GM06990 (cell line): Measurements from ENCODE around the gene RRP9.

Experiments
- DNase-seq: peaks from one replicate; pipeline ENCODE4 v3.0.0-alpha.2; 2011; ENCODE audit not compliant: insufficient read length; ENCODE audit errors: extremely low read depth
- H3K27me3 ChIP-seq: replicated peaks from 2 replicates; pipeline ENCODE4 v1.6.0; 2011; ENCODE audit warnings: low read length; ENCODE audit not compliant: control insufficient read depth, insufficient read depth
- H3K36me3 ChIP-seq: 2 replicates; pipeline ENCODE4 v1.5.1; 2011; ENCODE audit warnings: low read length; ENCODE audit not compliant: control insufficient read depth, insufficient read depth
- H3K4me3 ChIP-seq: replicated peaks from 2 replicates; pipeline ENCODE4 v1.5.1; 2011; ENCODE audit warnings: low read depth, mild to moderate bottlenecking, control low read depth, low read length
- TF ChIP-seq, protein P1 (sequence below): IDR thresholded peaks from 2 replicates; pipeline ENCODE4 v1.5.1; 2011; ENCODE audit warnings: low read length, control low read depth, mild to moderate bottlenecking, inconsistent platforms; ENCODE audit not compliant: insufficient read depth, poor library complexity, severe bottlenecking

Gene RRP9

DNA sequence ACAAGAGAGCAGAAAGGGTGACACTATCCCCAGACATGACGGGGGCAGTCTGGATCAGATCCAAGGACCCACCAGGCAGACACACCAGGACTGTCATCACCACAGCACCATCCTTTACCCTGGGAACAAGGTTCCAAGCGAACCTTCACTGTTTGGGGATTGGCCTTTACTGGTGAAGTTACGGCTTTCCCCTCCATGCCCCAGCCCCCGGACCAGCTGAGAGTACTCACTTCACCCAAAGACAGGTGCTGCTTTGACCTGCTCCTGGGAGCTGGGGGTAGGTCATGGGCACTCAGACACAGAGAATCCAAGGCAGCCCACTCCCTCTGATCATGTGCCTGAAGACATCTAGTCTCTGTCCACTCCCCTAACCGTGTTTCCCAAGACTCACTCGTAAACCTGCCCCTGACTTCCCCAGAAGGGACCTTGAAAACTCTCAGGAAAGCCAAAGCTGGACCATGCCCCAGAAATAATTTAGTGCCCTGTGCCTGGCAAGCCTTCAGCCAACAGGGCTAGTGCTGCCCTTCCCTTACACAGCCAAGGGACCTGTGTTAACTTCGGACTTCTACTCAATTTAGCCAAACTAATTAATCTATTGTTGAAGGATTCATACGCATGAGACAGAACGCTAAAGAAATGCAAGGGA lies 2.8 kb downstream of the RRP9 start:
- Histone ChIP-seq H3K4me3 (no peak overlapping the region), H3K27me3 (no peaks in the 10 kb centered on the region), H3K36me3 (peaks cover 32% of the 10 kb centered on the region)
- TF ChIP-seq, protein P1, sequence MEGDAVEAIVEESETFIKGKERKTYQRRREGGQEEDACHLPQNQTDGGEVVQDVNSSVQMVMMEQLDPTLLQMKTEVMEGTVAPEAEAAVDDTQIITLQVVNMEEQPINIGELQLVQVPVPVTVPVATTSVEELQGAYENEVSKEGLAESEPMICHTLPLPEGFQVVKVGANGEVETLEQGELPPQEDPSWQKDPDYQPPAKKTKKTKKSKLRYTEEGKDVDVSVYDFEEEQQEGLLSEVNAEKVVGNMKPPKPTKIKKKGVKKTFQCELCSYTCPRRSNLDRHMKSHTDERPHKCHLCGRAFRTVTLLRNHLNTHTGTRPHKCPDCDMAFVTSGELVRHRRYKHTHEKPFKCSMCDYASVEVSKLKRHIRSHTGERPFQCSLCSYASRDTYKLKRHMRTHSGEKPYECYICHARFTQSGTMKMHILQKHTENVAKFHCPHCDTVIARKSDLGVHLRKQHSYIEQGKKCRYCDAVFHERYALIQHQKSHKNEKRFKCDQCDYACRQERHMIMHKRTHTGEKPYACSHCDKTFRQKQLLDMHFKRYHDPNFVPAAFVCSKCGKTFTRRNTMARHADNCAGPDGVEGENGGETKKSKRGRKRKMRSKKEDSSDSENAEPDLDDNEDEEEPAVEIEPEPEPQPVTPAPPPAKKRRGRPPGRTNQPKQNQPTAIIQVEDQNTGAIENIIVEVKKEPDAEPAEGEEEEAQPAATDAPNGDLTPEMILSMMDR, result no peak
- no peak for DNase-seq

DNA sequence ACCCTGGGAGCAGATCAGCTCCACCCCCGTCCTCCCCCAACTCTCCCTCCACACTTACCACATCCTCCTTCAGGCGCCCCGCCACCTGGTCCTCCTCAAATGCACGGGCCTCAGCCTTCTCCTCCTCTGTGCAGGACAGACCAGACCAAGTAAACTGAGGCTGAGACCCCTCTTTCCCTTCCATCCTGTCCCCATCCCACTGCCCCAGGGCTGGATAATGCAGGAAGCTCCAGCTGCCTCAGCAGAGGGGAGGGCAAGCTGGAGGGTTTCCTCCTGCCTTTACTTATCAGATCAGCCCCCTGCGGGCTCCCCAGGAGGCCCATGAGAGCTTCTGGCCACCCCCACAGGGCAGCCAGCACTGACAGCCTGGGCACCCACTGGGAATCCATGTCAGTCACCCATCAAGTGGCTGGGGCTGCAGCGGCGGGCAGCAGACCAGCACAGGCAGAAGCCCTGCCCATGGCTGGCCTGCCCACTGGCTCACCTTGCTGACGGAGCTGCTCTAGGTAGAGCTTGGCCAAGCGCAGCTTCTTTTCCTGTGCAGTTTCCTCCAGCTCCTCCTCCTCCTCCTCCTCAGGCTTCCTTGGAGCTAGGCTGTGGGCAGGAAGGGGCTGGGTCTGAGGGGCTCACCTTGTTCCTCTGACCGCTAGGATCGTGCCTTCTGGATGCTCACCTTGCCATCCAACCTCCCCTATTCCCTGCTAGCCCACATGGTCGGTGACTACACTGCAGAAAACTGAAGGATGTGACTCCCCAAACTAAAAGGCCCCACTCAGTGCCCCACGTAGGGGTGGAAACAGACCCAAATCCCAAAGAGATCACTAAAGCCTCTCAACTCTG lies 3.9 kb downstream of the RRP9 start:
- Histone ChIP-seq H3K4me3 (no peak overlapping the region), H3K27me3 (no peaks in the 10 kb centered on the region), H3K36me3 (peaks cover 41% of the 10 kb centered on the region)
- DNase-seq, result no peak
- TF ChIP-seq, protein P1, result no peak

GRCh38 chr3:51937014-51937413 lies 4.7 kb downstream of the RRP9 start:
- Histone ChIP-seq H3K36me3 (peaks cover 45% of the 10 kb centered on the region), H3K27me3 (no peaks in the 10 kb centered on the region), H3K4me3 (no peak overlapping the region)
- TF ChIP-seq, protein P1, result no peak
- DNase-seq, result no peak

GRCh38 chr3:51935886-51936755 lies 5.6 kb downstream of the RRP9 start:
- TF ChIP-seq, protein P1, result no peak

DNA sequence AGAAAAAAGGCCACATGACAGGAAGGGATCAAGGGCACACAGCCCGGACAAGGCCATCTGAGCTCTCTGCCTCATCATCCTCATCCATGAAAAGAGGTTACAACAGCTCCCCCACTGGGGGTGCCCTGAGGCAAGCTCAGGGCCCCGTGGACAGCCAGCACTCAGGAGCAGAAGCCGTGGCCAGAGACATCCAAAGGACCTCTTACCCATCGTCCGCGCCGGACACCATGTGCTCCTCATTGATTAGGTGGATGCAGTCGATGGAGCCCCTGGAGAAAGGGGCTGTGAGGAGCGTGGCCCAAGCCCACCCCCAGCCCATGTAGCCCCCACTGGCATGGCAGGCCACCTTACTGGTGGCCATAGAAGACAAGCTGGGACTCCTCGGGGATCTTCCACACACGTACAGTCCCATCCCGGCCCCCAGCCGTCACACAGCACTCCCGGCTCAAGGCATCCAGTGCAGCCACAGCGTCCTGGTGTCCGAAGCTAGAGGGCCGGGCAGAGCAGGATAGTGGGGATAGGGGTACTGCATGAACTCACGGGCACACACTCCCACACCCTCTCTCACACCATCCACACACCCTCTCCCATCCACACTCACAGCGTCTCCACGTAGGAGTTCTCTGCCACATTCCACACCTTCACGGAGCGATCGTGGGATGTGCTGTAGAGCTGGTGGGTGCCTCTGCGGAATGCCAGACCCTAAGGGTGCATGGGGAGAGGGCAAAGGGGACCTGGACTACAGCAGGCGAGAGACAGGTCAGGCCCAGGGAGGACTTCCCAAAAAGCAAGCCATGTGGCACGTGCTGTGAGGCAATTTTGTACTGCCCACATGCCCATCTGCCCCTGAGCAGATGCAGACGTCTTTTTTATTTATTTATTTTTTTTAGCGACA lies 6.5 kb downstream of the RRP9 start:
- no peak for DNase-seq
- Histone ChIP-seq H3K4me3 (no peak overlapping the region), H3K36me3 (peaks cover 45% of the 10 kb centered on the region), H3K27me3 (no peaks in the 10 kb centered on the region)
- TF ChIP-seq, protein P1, result no peak

More at GRCh38 chr3:51935886-51936755, 5.6 kb downstream of the RRP9 start:
- Histone ChIP-seq H3K27me3 (no peaks in the 10 kb centered on the region), H3K4me3 (no peak overlapping the region), H3K36me3 (peaks cover 45% of the 10 kb centered on the region)
- no peak for DNase-seq
